SK-N-MC (cell line): ENCODE results near the gene FGF14.
A peak's percentile ranks its signal among the peaks of the same experiment; 100 is the strongest.

Experiments used
- DNase-seq: peaks from one replicate; pipeline ENCODE4 v3.0.0-alpha.2; 2011; ENCODE audit warnings: low read depth, low spot score
- H3K27ac ChIP-seq: fragments of 200-600 bp; sonication (generic); 2 replicates; pipeline ENCODE4 v1.5.1; 2016; ENCODE audit warnings: mixed run types
- H3K36me3 ChIP-seq: fragments of 200-600 bp; sonication (generic); 2 replicates; pipeline ENCODE4 v1.6.1; 2017; ENCODE audit warnings: antibody characterized with exemption, low read length, mixed read lengths; ENCODE audit not compliant: insufficient read depth
- H3K4me3 ChIP-seq: fragments of 200-600 bp; sonication (generic); 2 replicates; pipeline ENCODE4 v1.5.1; 2016
- H3K9ac ChIP-seq: fragments of 200-600 bp; sonication (generic); 2 replicates; pipeline ENCODE4 v1.8.0; 2017; ENCODE audit warnings: mixed run types, mixed read lengths; ENCODE audit not compliant: insufficient read length
- H3K9me3 ChIP-seq: fragments of 200-600 bp; sonication (generic); 2 replicates; pipeline ENCODE4 v1.6.1; 2017; ENCODE audit warnings: low read depth, mild to moderate bottlenecking, antibody characterized with exemption, low read length, moderate library complexity, mixed read lengths
- EZH2 ChIP-seq: fragments of 200-600 bp; sonication (generic); IDR thresholded peaks from one replicate; pipeline ENCODE4 v1.6.1; 2017; ENCODE audit warnings: antibody characterized with exemption
- FOXP2 ChIP-seq: optimal IDR thresholded peaks from 2 replicates; pipeline ENCODE3; 2011; ENCODE audit warnings: mild to moderate bottlenecking, moderate library complexity; ENCODE audit not compliant: insufficient read depth; ENCODE audit errors: extremely low read length, control extremely low read depth
- POLR2AphosphoS5 ChIP-seq: IDR thresholded peaks from 2 replicates; pipeline ENCODE4 v1.6.1; 2012; ENCODE audit warnings: mild to moderate bottlenecking, low read depth, low read length, borderline replicate concordance

Gene FGF14

DNA sequence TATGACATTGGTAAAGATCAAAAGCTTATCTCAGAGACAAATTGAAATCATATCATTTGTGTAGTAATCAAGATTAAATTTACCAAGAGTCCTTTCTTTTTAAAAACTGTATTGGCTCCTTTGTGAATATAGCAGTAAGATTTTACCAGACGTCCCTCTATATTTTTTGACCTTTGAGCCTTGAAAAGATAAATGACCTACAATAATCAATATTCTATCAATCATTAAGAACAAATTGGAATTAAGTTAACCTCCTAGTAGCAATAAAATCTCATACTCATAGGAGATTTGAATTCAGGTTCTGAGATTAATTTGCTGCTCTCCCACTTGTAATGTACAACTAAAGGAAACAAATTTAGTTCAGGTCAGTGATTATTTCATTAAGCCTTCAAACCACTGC is 78.3 kb downstream of the FGF14 start:
- DNase-seq: no peak
- Histone ChIP-seq H3K36me3 (no peaks in the 10 kb centered on the region), H3K27ac (peak overlapping the region; percentile 100), H3K9me3 (no peaks in the 10 kb centered on the region), H3K4me3 (no peak overlapping the region), H3K9ac (no peak overlapping the region)
- no peak for TF ChIP-seq EZH2
- no peak for TF ChIP-seq FOXP2
- no peak for TF ChIP-seq POLR2AphosphoS5

DNA sequence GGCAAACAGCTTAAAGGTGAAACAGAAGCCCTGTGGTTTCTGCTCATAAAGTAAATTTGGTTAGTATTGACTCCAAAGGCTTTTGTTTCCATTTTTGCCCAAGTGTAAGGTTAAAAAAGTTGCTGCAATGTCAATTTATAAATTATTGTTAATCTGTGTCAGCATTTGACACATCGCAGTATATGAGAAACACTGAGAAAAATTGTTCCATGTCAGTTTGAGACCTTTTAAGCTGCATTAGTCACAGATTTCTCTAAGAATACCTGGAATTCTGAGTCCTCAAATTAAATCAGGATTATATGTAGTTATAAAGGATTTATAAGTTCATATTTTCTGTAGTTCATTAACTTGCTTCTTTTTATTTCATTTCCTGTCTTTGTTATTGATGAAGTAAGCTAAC is 78.8 kb downstream of the FGF14 start:
- TF ChIP-seq POLR2AphosphoS5 (no peak), FOXP2 (no peak), EZH2 (no peak)
- Histone ChIP-seq H3K4me3 (no peak overlapping the region; the same call in 1 of the 2 replicates), H3K9ac (peak overlapping the region; percentile 38), H3K36me3 (no peaks in the 10 kb centered on the region), H3K27ac (peak overlapping the region; percentile 100), H3K9me3 (no peaks in the 10 kb centered on the region)
- DNase-seq: no peak

DNA sequence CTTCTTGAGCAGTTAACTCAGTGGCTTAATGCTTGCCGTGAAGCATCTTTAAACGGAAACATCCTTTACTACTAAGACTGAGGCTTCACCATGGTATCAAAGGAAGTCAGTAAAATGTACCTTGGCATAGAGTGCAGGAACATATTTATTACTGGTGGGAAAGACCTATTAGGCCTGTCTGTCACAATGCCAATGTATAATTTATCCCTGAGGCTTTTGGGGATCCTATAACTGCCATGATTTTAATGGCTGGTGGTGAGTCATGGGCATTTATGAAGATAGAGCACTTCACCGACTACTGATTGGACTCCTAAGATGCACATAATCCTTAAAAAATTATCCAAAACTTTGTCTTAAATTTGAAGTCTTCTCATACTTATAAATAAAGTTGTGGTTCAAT is 79.6 kb downstream of the FGF14 start:
- H3K27ac ChIP-seq: peak overlapping the region; percentile 100
- no peaks in the 10 kb centered on the region for H3K36me3 ChIP-seq
- H3K9me3 ChIP-seq: no peaks in the 10 kb centered on the region
- DNase-seq: no peak
- H3K9ac ChIP-seq: no peak overlapping the region
- TF ChIP-seq POLR2AphosphoS5: peak; percentile 33; the same call in 1 of the 2 replicates
- no peak for TF ChIP-seq EZH2
- H3K4me3 ChIP-seq: peak overlapping the region; percentile 9; the same call in 1 of the 2 replicates

- TF ChIP-seq FOXP2 (no peak), EZH2 (no peak), POLR2AphosphoS5 (no peak)
Measured at GRCh38 chr13:102318233-102318632, 83.6 kb downstream of the FGF14 start.

DNA sequence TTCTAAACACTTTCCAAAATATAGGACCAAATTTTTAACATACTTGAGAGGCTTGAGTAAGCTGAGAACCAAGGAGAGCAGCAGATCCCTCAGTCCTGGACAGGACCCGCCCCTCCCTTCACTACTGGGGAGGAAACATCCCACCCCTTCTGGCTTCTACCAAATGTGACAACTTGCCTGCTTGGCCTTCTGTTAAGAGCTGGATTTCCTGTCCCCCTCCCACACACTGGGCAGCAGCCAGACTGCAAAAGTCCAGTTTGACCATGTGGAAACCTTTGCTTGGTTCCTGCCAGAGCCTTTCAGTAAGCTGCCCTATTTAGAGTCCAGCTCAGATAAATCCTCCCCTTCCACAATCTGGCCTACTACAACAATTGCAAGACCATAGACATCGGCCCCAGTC is 84.3 kb downstream of the FGF14 start:
- TF ChIP-seq EZH2: no peak
- no peak for TF ChIP-seq POLR2AphosphoS5
- TF ChIP-seq FOXP2: no peak

More at GRCh38 chr13:102318233-102318632, 83.6 kb downstream of the FGF14 start:
- H3K4me3 ChIP-seq: no peak overlapping the region
- H3K27ac ChIP-seq: no peak overlapping the region
- no peaks in the 10 kb centered on the region for H3K36me3 ChIP-seq
- no peak for DNase-seq
- H3K9ac ChIP-seq: no peak overlapping the region
- no peaks in the 10 kb centered on the region for H3K9me3 ChIP-seq

DNA sequence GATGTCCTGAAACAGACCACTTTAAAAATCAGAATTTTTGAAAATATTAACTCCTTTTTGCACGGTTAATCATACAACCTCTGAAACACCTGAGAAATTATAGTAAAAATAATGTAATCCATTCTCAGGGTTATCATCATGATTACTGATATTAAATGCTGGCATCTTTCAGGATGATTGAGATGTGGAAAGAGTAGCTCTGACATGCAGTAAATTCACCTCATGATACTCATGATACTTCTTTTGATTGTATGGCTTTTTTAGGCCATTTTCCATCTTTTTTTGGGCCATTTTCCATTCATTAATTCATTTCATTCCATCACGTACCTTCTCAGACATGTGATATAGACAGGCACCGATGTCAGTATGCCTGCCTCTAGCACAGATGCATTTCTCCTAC is 85.1 kb downstream of the FGF14 start:
- no peak overlapping the region for H3K27ac ChIP-seq
- H3K4me3 ChIP-seq: no peak overlapping the region
- H3K9me3 ChIP-seq: no peaks in the 10 kb centered on the region
- TF ChIP-seq FOXP2: no peak
- no peak for DNase-seq
- no peak overlapping the region for H3K9ac ChIP-seq
- no peaks in the 10 kb centered on the region for H3K36me3 ChIP-seq

More for the DNA sequence above, 84.3 kb downstream of the FGF14 start:
- Histone ChIP-seq H3K36me3 (no peaks in the 10 kb centered on the region), H3K9ac (no peak overlapping the region), H3K27ac (no peak overlapping the region), H3K9me3 (no peaks in the 10 kb centered on the region), H3K4me3 (no peak overlapping the region)
- DNase-seq: no peak

GRCh38 chr13:102312841-102313240 is 89.0 kb downstream of the FGF14 start:
- Histone ChIP-seq H3K36me3 (no peaks in the 10 kb centered on the region), H3K27ac (no peak overlapping the region), H3K9ac (no peak overlapping the region), H3K9me3 (no peaks in the 10 kb centered on the region), H3K4me3 (no peak overlapping the region)
- no peak for TF ChIP-seq EZH2
- TF ChIP-seq FOXP2: no peak
- no peak for TF ChIP-seq POLR2AphosphoS5
- DNase-seq: no peak

DNA sequence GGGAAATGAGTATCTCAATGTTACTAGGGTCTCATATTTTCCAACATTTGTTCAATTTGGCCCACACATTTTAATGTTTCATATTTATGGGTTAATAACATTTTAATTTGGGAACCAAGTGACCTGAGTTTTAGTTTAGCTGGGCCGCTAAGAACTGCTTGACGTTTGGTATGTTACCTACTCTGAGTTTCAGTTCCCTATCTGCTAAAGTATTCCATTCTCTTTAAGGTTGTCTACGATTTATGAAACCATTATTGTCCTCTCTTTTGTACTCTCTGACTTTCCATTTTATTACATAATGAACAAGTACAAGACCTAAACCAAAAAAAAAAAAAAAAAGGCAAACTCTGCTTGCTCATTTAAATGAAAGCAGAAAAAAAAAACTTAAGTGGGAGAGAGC is 89.9 kb downstream of the FGF14 start:
- no peak for DNase-seq
- H3K9ac ChIP-seq: no peak overlapping the region
- H3K4me3 ChIP-seq: no peak overlapping the region
- no peaks in the 10 kb centered on the region for H3K9me3 ChIP-seq
- no peak overlapping the region for H3K27ac ChIP-seq
- H3K36me3 ChIP-seq: no peaks in the 10 kb centered on the region
- TF ChIP-seq EZH2: no peak
- TF ChIP-seq FOXP2: no peak
- no peak for TF ChIP-seq POLR2AphosphoS5

GRCh38 chr13:102311419-102311796 is 90.4 kb downstream of the FGF14 start:
- Histone ChIP-seq H3K9ac (no peak overlapping the region), H3K9me3 (no peaks in the 10 kb centered on the region), H3K27ac (no peak overlapping the region), H3K36me3 (no peaks in the 10 kb centered on the region), H3K4me3 (no peak overlapping the region)
- no peak for DNase-seq
- TF ChIP-seq EZH2 (no peak), FOXP2 (no peak), POLR2AphosphoS5 (no peak)
